Inferior parietal cortex (tissue), 1 donor: Measurements from ENCODE around the gene FASTKD3.

ENCODE experiments used
- DNase-seq: peaks from one replicate; pipeline ENCODE4 v3.0.0-alpha.2; 2016; ENCODE audit errors: extremely low spot score

The FASTKD3 gene

GRCh38 chr5:7881091-7881490 is 12.3 kb upstream of the FASTKD3 start:
- no peak for DNase-seq

- DNase-seq, result no peak
Observed at GRCh38 chr5:7878381-7878873, 9.6 kb upstream of the FASTKD3 start.

- no peak for DNase-seq
Observed at GRCh38 chr5:7877851-7878250, 9.0 kb upstream of the FASTKD3 start.

- no peak for DNase-seq
Observed at GRCh38 chr5:7876867-7877266, 8.0 kb upstream of the FASTKD3 start.

GRCh38 chr5:7875151-7875550 is 6.3 kb upstream of the FASTKD3 start:
- DNase-seq, result no peak

- no peak for DNase-seq
Observed at GRCh38 chr5:7874639-7875038, 5.8 kb upstream of the FASTKD3 start.

GRCh38 chr5:7873216-7873615 is 4.4 kb upstream of the FASTKD3 start:
- DNase-seq, result no peak

- DNase-seq, result no peak
Observed at GRCh38 chr5:7872517-7873130, 3.8 kb upstream of the FASTKD3 start.

GRCh38 chr5:7871653-7872052 is 2.8 kb upstream of the FASTKD3 start:
- DNase-seq, result no peak

- no peak for DNase-seq
Observed at GRCh38 chr5:7869474-7870136, 774 bp upstream of the FASTKD3 start.

- no peak for DNase-seq
Observed at GRCh38 chr5:7868427-7868772, 431 bp downstream of the FASTKD3 start.

- no peak for DNase-seq
Observed at GRCh38 chr5:7867260-7867659, 1.6 kb downstream of the FASTKD3 start.

- DNase-seq, result no peak
Observed at GRCh38 chr5:7866196-7866595, 2.6 kb downstream of the FASTKD3 start.

- DNase-seq, result no peak
Observed at GRCh38 chr5:7857926-7858632, 10.8 kb downstream of the FASTKD3 start.

GRCh38 chr5:7857361-7857760 is 11.5 kb downstream of the FASTKD3 start:
- DNase-seq, result no peak

GRCh38 chr5:7856855-7857254 is 12.0 kb downstream of the FASTKD3 start:
- DNase-seq, result peak; percentile 84

GRCh38 chr5:7855611-7856010 is 13.2 kb downstream of the FASTKD3 start:
- DNase-seq, result no peak

- DNase-seq, result no peak
Observed at GRCh38 chr5:7852988-7853387, 15.8 kb downstream of the FASTKD3 start.

- DNase-seq, result no peak
Observed at GRCh38 chr5:7852542-7852941, 16.3 kb downstream of the FASTKD3 start.

GRCh38 chr5:7851617-7852289 is 17.1 kb downstream of the FASTKD3 start:
- no peak for DNase-seq

GRCh38 chr5:7851240-7851592 is 17.6 kb downstream of the FASTKD3 start:
- DNase-seq, result no peak

GRCh38 chr5:7850395-7851239 is 18.2 kb downstream of the FASTKD3 start, which contains the start of gene CFAP90:
Gene CFAP90 (minus strand): TSS chr5:7851133. CDS start chr5:7851021, 112 bp downstream.
- DNase-seq, result no peak
